Embryonic facial prominence (tissue), 1 donor: ENCODE results near the gene EXPH5.
A peak's percentile ranks its signal among the peaks of the same experiment; 100 is the strongest.

Experiments
- DNase-seq: peaks from one replicate; pipeline ENCODE4 v3.0.0-alpha.2; 2016; ENCODE audit errors: extremely low spot score

EXPH5 gene

GRCh38 chr11:108468478-108468864 is 125.1 kb downstream of the EXPH5 start:
- DNase-seq: no peak

- peak; percentile 97 for DNase-seq
Measured at GRCh38 chr11:108467091-108467823, 126.3 kb downstream of the EXPH5 start, which contains the start of gene C11orf65. Gene C11orf65 (minus strand): TSS chr11:108467529. CDS start chr11:108461559, 5,970 bp downstream.

- no peak for DNase-seq
Measured at GRCh38 chr11:108466405-108466804, 127.2 kb downstream of the EXPH5 start.
